Measurements from ENCODE around the gene SLAMF9.

GRCh38 chr1:159945483-159946241 lies 8.4 kb downstream of the SLAMF9 start, which contains the start of gene IGSF9:
- TF ChIP-seq POLR2A (IDR thresholded peaks at IDR 0.05; ENCODE audit: low read length) (no peak), GATA1 (IDR thresholded peaks at IDR 0.05; ENCODE audit: low read depth, low read length) (no peak)
